LNCAP (cell line): ENCODE results near the gene PHKA1.

Source experiments
- CTCF ChIP-seq: fragments of 450-650 bp; IDR thresholded peaks from 2 replicates; pipeline ENCODE4 v1.5.1; 2017; ENCODE audit warnings: mild to moderate bottlenecking

Gene PHKA1

DNA sequence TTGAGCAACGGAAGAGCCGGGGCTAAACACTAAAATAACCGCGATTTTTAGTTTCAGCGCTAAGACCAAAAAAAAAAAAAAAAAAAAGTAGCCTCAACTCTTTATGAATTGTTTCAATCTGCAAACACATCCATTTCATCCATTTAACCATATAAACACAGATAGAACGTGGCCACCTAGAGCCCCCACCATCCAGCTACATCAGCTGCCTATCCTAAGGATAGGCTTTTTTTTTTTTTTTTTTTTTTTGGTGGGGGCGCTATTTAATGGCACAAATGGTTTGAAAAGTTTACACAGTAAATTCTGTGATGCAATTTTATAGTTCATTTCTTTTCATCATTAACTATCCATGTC is 141.0 kb downstream of the PHKA1 start:
- no peak for TF ChIP-seq CTCF

DNA sequence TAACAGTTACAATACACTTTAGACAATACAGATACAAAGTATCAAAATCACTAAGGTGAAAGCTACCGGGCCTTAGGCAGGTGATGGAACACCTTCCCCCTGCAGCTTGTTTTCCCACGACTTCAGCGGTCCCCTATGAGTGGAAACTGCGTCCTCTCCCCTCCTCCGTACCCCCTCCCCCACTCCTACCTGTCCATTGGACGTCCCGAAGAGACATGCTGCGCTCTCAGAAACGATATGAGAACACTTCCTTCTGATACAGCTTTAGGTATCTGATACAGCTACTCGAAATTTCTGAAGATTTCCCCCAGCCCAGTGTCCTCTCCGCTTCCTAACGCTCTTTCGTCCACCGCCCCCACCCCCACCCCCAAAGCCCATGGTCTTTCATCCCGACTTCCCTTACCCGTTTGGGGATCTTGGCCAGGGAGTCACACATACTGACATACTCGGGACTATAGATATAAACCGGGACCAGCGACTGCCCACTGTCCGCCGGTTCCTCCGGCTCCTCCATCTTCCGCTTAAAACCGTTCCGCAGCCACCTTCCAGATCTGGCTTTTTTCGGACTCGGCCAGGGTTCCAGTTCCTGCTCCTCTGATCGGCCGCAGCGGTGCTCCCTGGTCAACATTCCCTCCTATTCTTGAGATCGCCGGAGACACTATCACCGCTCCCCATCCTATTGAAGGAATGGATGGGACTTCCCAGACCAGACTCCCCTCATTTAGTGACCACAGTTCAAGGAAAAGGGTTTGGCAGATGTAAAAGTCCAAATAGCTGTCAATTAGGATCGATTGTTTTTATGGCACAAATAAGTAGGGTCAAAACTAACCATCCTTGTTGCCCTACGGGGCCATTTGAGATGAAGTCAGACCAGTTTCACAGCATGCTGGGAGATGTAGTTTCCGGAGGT is 141.6 kb downstream of the PHKA1 start, which contains the start of gene HDAC8:
Gene HDAC8 (minus strand): TSS at position 596 of the 910 bp plus-strand sequence. CDS start 82 bp downstream, at position 514.
- TF ChIP-seq CTCF: no peak

DNA sequence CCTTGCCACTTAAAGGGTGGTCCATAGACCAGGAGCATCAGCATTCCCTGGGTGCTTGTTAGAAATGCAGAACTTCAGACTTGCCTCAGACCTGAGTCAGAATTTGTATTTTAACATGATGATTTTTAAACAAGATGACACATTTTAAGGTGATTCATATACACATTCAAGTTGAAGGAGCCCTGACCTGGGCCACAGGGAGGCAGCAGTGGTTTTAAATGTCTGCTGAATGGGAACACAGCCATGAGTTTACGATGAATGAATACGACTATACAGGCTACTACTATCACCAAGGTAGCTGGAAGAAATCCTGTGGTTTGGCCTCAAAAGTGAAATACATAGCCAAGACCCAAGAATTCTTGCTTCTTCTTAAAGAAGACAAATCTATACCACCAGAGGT is 144.3 kb downstream of the PHKA1 start:
- peak; percentile 22; the same call in 1 of the 2 replicates for TF ChIP-seq CTCF

GRCh38 chrX:72568406-72569092 is 145.6 kb downstream of the PHKA1 start:
- no peak for TF ChIP-seq CTCF

GRCh38 chrX:72566448-72566847 is 147.7 kb downstream of the PHKA1 start:
- no peak for TF ChIP-seq CTCF

DNA sequence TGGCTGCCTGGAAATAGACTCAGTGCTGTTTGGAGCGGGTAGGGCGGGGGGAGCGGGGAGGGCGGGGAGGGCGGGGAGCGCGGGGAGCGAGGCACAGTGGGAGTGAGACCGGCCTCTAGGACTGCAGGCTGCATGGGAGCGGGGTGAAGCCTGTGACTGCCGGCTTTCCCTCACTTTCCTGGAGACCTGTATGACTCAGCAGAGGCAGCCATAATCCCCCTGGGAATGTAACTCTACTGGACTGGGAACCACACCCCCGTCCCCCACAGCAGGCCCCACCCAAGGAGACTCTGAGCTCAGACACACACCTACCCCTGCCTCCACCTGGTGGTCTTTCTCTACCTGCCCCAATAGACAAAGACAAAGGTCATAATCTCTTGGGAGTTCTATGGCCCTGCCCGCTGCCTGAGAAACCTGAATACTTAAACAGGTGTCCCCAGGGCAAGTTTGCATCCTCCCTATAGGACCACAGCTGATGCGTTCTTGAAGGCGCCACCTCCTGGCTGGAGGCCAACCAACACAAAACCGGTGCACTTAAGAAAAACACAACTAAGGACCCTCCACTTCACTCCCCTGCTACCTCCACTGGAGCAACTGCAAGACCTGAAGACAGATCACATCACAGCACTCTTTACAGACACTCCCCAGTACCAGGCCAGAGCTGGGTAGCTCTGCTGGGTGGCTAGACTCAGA is 159.5 kb downstream of the PHKA1 start:
- no peak for TF ChIP-seq CTCF

- peak; percentile 28; the same call in 1 of the 2 replicates for TF ChIP-seq CTCF
Measured at GRCh38 chrX:72545990-72546389, 168.1 kb downstream of the PHKA1 start.
